Uterus (tissue), 4 donors: ENCODE results near the gene BOK. TPM values are rescaled to one million over a fixed set of nuclear protein-coding genes. Genes with fewer than 3 reads are reported as not detected.
"Not testable (repeated sequence)": the region's sequence is repeated elsewhere in the genome, so short reads cannot be mapped to it uniquely, and the experiment has no call there.

ENCODE experiments used
- DNase-seq, 2 donors: peaks; one replicate each; pipeline ENCODE4 v3.0.0-alpha.2; 2019 to 2020
- H3K27ac ChIP-seq, 2 donors: fragments of 200-600 bp; sonication (generic); 1 replicate in 1 of 2; 2 replicates in 1 of 2; pipeline ENCODE4 v1.5.1; 2016 to 2018
- H3K27me3 ChIP-seq, 2 donors: fragments of 200-600 bp; sonication (generic); one replicate each; pipeline ENCODE4 v1.5.1; 2018 to 2019; ENCODE audit warnings: control low read depth in 1 of 2
- H3K36me3 ChIP-seq, 2 donors: fragments of 200-600 bp; sonication (generic); one replicate each; pipeline ENCODE4 v1.5.1; 2019; ENCODE audit warnings: control low read depth in 1 of 2
- H3K4me1 ChIP-seq, 2 donors: fragments of 200-600 bp; sonication (generic); one replicate each; pipeline ENCODE4 v1.5.1; 2018 to 2019; ENCODE audit warnings: control low read depth in 1 of 2
- H3K4me3 ChIP-seq, 2 donors: fragments of 200-600 bp; sonication (generic); 1 replicate in 1 of 2; 2 replicates in 1 of 2; pipeline ENCODE4 v1.5.1; 2018 to 2019; ENCODE audit warnings: mild to moderate bottlenecking in 1 of 2
- H3K9me3 ChIP-seq, 2 donors: fragments of 200-600 bp; sonication (generic); one replicate each; pipeline ENCODE4 v1.5.1; 2019; ENCODE audit warnings: control low read depth in 1 of 2
- CTCF ChIP-seq, 4 experiments: fragments of 200-600 bp in 2 of 4; fragments of 450-650 bp in 2 of 4; sonication (generic) in 2 of 4; IDR thresholded peaks; one replicate each; pipeline ENCODE4 v1.5.1; 2016 to 2019; ENCODE audit warnings: antibody characterized with exemption in 4 of 4, mild to moderate bottlenecking in 2 of 4, moderate library complexity in 1 of 4
- POLR2A ChIP-seq, 2 donors: fragments of 450-650 bp; IDR thresholded peaks; one replicate each; pipeline ENCODE4 v1.6.1; 2016; ENCODE audit warnings: antibody characterized with exemption in 2 of 2, mild to moderate bottlenecking in 1 of 2, moderate library complexity in 1 of 2
- intact Hi-C: fragments of 100-400 bp; cut with DNase I; formaldehyde crosslinking; loops from one replicate; pipeline ENCODE4 v1.15.1; 2023; ENCODE audit warnings: low total_unique reads
- total RNA-seq, 4 donors: library from RNA; depleted of rRNA in 3 of 4; stranded (reverse); fragments of >200 nt in 3 of 4; gene quantifications; one replicate each; pipeline versions ENCODE4 v1.1.0 to v1.2.4, GENCODE V29; 2014 to 2023
- donor health status: DM: yes; HTN: yes; CAD: no.

BOK gene
- total RNA-seq, 4 donors from 2014 or later = 22.9 to 31.2 (median 26.4) TPM

GRCh38 chr2:241563571-241563980 is 5.0 kb downstream of the BOK start:
- no peaks in the 10 kb centered on the region for H3K36me3 ChIP-seq
- peaks cover 0 to 17% of the 10 kb centered on the region in 2 donors for H3K4me1 ChIP-seq
- H3K27me3 ChIP-seq = no peaks in the 10 kb centered on the region
- intact Hi-C loops = no loop called here
- peak overlapping the region in 1 of 2 donors; percentile 65 for H3K27ac ChIP-seq
- TF ChIP-seq CTCF (IDR thresholded peaks at IDR 0.05) = no peak
- no peak for TF ChIP-seq POLR2A (IDR thresholded peaks at IDR 0.05)
- H3K9me3 ChIP-seq = no peaks in the 10 kb centered on the region
- no peak for DNase-seq
- no peak overlapping the region for H3K4me3 ChIP-seq

DNA sequence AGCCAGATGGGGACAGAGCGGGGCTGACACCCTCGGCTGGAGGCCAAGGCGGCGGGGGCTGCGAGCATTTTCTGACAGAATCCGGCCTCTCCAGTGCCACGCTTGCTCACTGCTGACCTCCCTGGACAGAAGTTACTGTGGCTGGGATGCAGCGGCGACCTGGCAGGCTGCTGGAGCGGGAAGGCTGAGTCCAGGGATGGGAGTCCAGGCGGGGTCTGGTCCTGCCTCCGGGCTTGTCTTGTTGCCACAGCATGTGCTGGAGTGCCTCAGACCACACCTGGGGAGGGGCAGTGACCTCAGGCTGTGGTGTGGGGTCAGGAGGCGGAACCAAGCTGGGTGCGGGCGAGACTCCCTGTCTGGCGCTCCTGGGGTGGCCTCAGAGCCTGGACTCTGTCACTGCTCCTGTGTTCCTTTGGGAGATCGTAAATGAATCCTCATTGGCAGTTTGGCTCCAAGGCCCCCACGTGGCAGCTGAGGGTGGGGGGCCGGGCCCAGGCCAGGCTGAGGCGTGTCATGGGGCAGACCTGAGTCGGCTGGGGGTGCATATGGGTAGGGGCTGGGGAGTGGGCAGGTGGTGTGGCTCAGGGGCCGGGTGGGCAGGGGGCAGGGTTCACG is 5.5 kb downstream of the BOK start:
- Histone ChIP-seq H3K27me3 (no peaks in the 10 kb centered on the region), H3K27ac (peak overlapping the region; percentile 54 to 65), H3K9me3 (no peaks in the 10 kb centered on the region), H3K4me3 (no peak overlapping the region), H3K4me1 (peaks cover 0 to 17% of the 10 kb centered on the region in 2 donors), H3K36me3 (no peaks in the 10 kb centered on the region)
- DNase-seq = no peak
- TF ChIP-seq CTCF (IDR thresholded peaks at IDR 0.05) (no peak), POLR2A (IDR thresholded peaks at IDR 0.05) (no peak)
- intact Hi-C loops = no loop called here

DNA sequence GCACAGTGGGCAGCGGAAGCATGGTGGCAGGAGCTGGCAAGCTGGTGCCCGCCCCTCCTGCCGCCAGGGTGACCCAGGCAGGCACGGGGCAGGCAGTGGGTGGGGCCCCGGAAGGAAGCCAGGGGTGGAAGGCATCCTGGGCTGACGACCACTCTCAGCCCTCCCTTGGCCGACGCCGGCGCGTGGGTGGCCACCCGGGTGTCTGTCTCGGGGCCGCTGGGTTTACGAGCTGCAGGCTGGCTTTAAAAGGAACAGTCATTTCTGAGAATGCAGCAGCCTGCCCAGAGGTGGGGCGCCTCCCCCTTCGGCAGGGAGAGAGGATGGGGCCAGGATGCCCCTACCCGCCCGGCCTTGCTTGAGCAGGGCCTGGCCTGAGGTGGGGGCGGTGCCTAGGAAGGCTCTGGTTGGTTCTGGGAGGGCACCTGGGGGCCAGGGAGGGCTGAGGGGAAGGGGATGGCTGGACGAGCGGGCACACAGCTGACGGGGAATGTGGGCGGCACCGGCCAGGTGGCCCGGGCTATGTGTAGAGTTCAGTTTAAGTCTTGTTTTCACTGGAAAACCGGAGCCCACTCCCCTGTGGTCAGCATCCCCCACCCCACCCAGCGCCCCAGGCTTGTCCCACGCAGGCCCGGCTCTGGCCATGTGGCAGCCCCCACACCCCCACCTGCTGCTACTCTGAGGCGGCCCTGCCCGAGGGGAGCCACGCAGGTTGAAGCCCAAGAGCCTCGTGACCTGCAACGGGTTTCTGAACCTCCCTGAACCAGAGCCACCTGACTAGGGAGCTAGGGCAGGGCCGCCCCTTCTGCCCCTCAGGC is 6.3 kb downstream of the BOK start:
- intact Hi-C loops = no loop called here
- peak; percentile 57 to 60 for DNase-seq
- Histone ChIP-seq H3K27ac (peak overlapping the region; percentile 54 to 65), H3K27me3 (no peaks in the 10 kb centered on the region), H3K4me3 (no peak overlapping the region), H3K4me1 (peaks cover 0 to 17% of the 10 kb centered on the region in 2 donors), H3K36me3 (no peaks in the 10 kb centered on the region), H3K9me3 (no peaks in the 10 kb centered on the region)
- TF ChIP-seq POLR2A (IDR thresholded peaks at IDR 0.05) (no peak), CTCF (IDR thresholded peaks at IDR 0.05) (no peak)

DNA sequence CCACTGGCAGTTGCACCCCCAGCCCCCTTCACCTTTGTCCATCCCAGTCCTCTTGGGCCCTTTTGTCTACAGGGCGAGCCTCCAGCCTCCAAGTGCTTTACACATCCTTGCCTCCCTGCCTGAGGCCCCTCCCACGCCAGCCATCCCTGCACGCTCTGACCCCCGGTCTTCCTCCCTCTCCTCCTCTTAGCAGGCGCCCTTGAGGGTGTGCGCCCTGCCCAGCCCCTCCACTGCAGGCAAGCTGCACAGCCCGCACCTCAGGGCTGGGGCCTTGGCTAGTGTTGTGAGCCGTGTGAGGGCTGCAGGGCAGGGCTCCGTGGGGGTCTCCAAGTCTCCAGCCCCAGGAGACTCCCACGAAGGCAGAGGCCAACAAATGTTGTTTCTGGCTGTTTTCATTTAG is 6.9 kb downstream of the BOK start:
- TF ChIP-seq POLR2A (IDR thresholded peaks at IDR 0.05) = no peak
- no peak for TF ChIP-seq CTCF (IDR thresholded peaks at IDR 0.05)
- H3K27me3 ChIP-seq = no peaks in the 10 kb centered on the region
- no peak for DNase-seq
- peaks cover 0 to 12% of the 10 kb centered on the region in 2 donors for H3K4me1 ChIP-seq
- no peaks in the 10 kb centered on the region for H3K9me3 ChIP-seq
- H3K36me3 ChIP-seq = no peaks in the 10 kb centered on the region
- H3K27ac ChIP-seq = peak overlapping the region; percentile 54 to 65
- H3K4me3 ChIP-seq = no peak overlapping the region
- intact Hi-C loops = no loop called here

DNA sequence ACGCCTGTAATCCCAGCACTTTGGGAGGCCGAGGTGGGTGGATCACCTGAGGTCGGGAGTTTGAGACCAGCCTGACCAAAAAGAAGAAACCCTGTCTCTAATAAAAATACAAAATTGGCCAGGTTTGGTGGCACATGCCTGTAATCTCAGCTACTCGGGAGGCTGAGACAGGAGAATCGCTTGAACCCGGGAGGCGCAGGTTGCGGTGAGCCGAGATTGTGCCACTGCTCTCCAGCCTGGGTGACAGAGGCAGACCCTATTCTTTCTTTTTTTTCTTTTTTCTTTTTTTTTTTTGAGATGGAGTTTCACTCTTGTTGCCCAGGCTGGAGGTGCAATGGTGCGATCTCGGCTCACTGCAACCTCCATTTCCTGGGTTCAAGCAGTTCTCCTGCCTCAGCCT is 7.5 kb downstream of the BOK start:
- not testable (repeated sequence) for DNase-seq

More for the DNA sequence above, 7.5 kb downstream of the BOK start:
- H3K4me1 ChIP-seq = peaks cover 0 to 11% of the 10 kb centered on the region in 2 donors
- peak overlapping the region in 1 of 2 donors; percentile 65 for H3K27ac ChIP-seq
- H3K9me3 ChIP-seq, intact Hi-C loops, H3K4me3 ChIP-seq, H3K36me3 ChIP-seq, H3K27me3 ChIP-seq: not testable (repeated sequence)
